ENCODE measurements around the gene TANGO2.

DNA sequence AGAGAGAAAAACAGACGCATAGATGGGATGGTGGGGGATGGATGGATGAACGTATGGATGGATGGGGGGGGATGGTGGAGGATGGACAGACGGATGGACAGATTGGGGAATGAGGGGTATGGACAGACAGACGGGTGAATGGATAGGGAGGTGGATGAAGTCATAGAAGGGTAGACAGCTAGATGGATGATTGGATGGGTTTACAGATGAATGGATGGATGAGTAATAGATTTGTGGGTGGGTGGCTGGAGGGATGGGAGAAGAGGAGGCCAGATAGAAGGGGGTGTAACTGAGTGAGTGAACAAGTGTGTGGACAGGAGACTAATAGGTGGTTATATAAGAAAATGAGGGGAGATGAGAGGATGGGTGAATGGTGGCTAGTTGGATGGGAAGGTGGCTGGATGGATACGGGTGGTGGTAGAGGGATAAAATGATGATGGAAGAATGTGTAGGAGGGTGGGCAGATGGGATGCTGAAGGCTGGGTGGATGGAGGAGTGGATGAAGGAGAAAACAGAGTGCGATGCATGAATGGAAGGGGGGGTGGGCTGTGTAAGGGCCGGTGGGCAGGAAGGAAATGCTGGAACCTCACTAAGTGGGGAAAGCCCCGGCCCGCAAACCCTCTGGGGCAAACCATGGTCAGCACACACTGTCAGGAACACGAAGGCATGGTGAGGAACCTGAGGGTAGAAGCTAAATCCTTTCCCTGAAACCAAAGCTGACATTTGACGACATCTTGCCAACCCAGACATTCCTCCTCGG lies 25.9 kb upstream of the TANGO2 start:
- TF ChIP-seq CTCF (IDR thresholded peaks at IDR 0.05; ENCODE audit: low read length) (no peak), EZH2 (IDR thresholded peaks at IDR 0.05; ENCODE audit: borderline replicate concordance, low read length) (no peak)
